ENCODE data around the gene MDFI. TPM values are rescaled to one million over a fixed set of nuclear protein-coding genes. Genes with fewer than 3 reads are reported as not detected.

MDFI gene
- total RNA-seq, 1 donor from 2014 or later = 23.5 TPM

Small RNA genes lying within 50 kb of the gene (small RNA-seq; reads per million reads assigned to genes)
- gene MIR4641 (ENCODE audit: low replicate concordance) = not detected

Other genes with a start within 250 kb of the MDFI start
- gene FOXP4, start 92.1 kb upstream of the MDFI start, total RNA-seq = 4.1 TPM
- gene TFEB, start 97.1 kb downstream of the MDFI start, total RNA-seq = 30.7 TPM
- gene PGC, start 108.9 kb downstream of the MDFI start, total RNA-seq = not detected
- gene FRS3, start 141.4 kb downstream of the MDFI start, total RNA-seq = 2.4 TPM
- 4.4 TPM for gene PRICKLE4, start 142.3 kb downstream of the MDFI start, total RNA-seq
- gene TOMM6, start 149.2 kb downstream of the MDFI start, total RNA-seq = 88.1 TPM